ENCODE data around the gene ZBTB40.

ZBTB40 gene

GRCh38 chr1:22450351-22451021 is 1.2 kb upstream of the ZBTB40 start:
- Histone ChIP-seq H3K27ac (ENCODE audit: insufficient read depth, low read length, poor library complexity, severe bottlenecking) (no peak overlapping the region), H3K36me3 (ENCODE audit: control insufficient read depth, insufficient read depth, low read length) (no peaks in the 10 kb centered on the region), H3K27me3 (replicated peaks; ENCODE audit: control insufficient read depth, insufficient read depth, low read length, poor library complexity, severe bottlenecking) (no peaks in the 10 kb centered on the region), H3K9me3 (ENCODE audit: control insufficient read depth, low read length) (no peaks in the 10 kb centered on the region), H3K4me3 (ENCODE audit: insufficient read depth, low read depth, low read length, poor library complexity, severe bottlenecking) (no peak overlapping the region), H3K4me1 (ENCODE audit: control insufficient read depth, insufficient read depth, low read length, poor library complexity, severe bottlenecking) (peaks cover 6% of the 10 kb centered on the region)
- DNase-seq: no peak

GRCh38 chr1:22452481-22452957 is 868 bp downstream of the ZBTB40 start:
- peak overlapping the region; percentile 94 for H3K4me3 ChIP-seq (ENCODE audit: insufficient read depth, low read depth, low read length, poor library complexity, severe bottlenecking)
- DNase-seq: no peak
- H3K27me3 ChIP-seq (replicated peaks; ENCODE audit: control insufficient read depth, insufficient read depth, low read length, poor library complexity, severe bottlenecking): no peaks in the 10 kb centered on the region
- H3K27ac ChIP-seq (ENCODE audit: insufficient read depth, low read length, poor library complexity, severe bottlenecking): peak overlapping the region; percentile 88
- peaks cover 6% of the 10 kb centered on the region for H3K4me1 ChIP-seq (ENCODE audit: control insufficient read depth, insufficient read depth, low read length, poor library complexity, severe bottlenecking)
- no peaks in the 10 kb centered on the region for H3K9me3 ChIP-seq (ENCODE audit: control insufficient read depth, low read length)
- H3K36me3 ChIP-seq (ENCODE audit: control insufficient read depth, insufficient read depth, low read length): no peaks in the 10 kb centered on the region

GRCh38 chr1:22453181-22453580 is 1.5 kb downstream of the ZBTB40 start:
- no peak overlapping the region for H3K27ac ChIP-seq (ENCODE audit: insufficient read depth, low read length, poor library complexity, severe bottlenecking)

GRCh38 chr1:22454476-22455056 is 2.9 kb downstream of the ZBTB40 start:
- DNase-seq: no peak
- Histone ChIP-seq H3K27me3 (replicated peaks; ENCODE audit: control insufficient read depth, insufficient read depth, low read length, poor library complexity, severe bottlenecking) (no peaks in the 10 kb centered on the region), H3K4me1 (ENCODE audit: control insufficient read depth, insufficient read depth, low read length, poor library complexity, severe bottlenecking) (peaks cover 6% of the 10 kb centered on the region), H3K27ac (ENCODE audit: insufficient read depth, low read length, poor library complexity, severe bottlenecking) (no peak overlapping the region), H3K36me3 (ENCODE audit: control insufficient read depth, insufficient read depth, low read length) (no peaks in the 10 kb centered on the region), H3K4me3 (ENCODE audit: insufficient read depth, low read depth, low read length, poor library complexity, severe bottlenecking) (no peak overlapping the region), H3K9me3 (ENCODE audit: control insufficient read depth, low read length) (no peaks in the 10 kb centered on the region)

More at GRCh38 chr1:22453181-22453580, 1.5 kb downstream of the ZBTB40 start:
- no peak for DNase-seq
- Histone ChIP-seq H3K9me3 (ENCODE audit: control insufficient read depth, low read length) (no peaks in the 10 kb centered on the region), H3K4me1 (ENCODE audit: control insufficient read depth, insufficient read depth, low read length, poor library complexity, severe bottlenecking) (peaks cover 6% of the 10 kb centered on the region), H3K4me3 (ENCODE audit: insufficient read depth, low read depth, low read length, poor library complexity, severe bottlenecking) (no peak overlapping the region), H3K27me3 (replicated peaks; ENCODE audit: control insufficient read depth, insufficient read depth, low read length, poor library complexity, severe bottlenecking) (no peaks in the 10 kb centered on the region), H3K36me3 (ENCODE audit: control insufficient read depth, insufficient read depth, low read length) (no peaks in the 10 kb centered on the region)

GRCh38 chr1:22457345-22457744 is 5.7 kb downstream of the ZBTB40 start:
- no peaks in the 10 kb centered on the region for H3K27me3 ChIP-seq (replicated peaks; ENCODE audit: control insufficient read depth, insufficient read depth, low read length, poor library complexity, severe bottlenecking)
- no peaks in the 10 kb centered on the region for H3K9me3 ChIP-seq (ENCODE audit: control insufficient read depth, low read length)
- H3K36me3 ChIP-seq (ENCODE audit: control insufficient read depth, insufficient read depth, low read length): no peaks in the 10 kb centered on the region
- no peak for DNase-seq
- H3K4me1 ChIP-seq (ENCODE audit: control insufficient read depth, insufficient read depth, low read length, poor library complexity, severe bottlenecking): peaks cover 5% of the 10 kb centered on the region
- H3K4me3 ChIP-seq (ENCODE audit: insufficient read depth, low read depth, low read length, poor library complexity, severe bottlenecking): no peak overlapping the region
- H3K27ac ChIP-seq (ENCODE audit: insufficient read depth, low read length, poor library complexity, severe bottlenecking): no peak overlapping the region

GRCh38 chr1:22457836-22458235 is 6.2 kb downstream of the ZBTB40 start:
- Histone ChIP-seq H3K4me1 (ENCODE audit: control insufficient read depth, insufficient read depth, low read length, poor library complexity, severe bottlenecking) (peaks cover 5% of the 10 kb centered on the region), H3K27me3 (replicated peaks; ENCODE audit: control insufficient read depth, insufficient read depth, low read length, poor library complexity, severe bottlenecking) (no peaks in the 10 kb centered on the region), H3K4me3 (ENCODE audit: insufficient read depth, low read depth, low read length, poor library complexity, severe bottlenecking) (no peak overlapping the region), H3K27ac (ENCODE audit: insufficient read depth, low read length, poor library complexity, severe bottlenecking) (no peak overlapping the region), H3K36me3 (ENCODE audit: control insufficient read depth, insufficient read depth, low read length) (no peaks in the 10 kb centered on the region), H3K9me3 (ENCODE audit: control insufficient read depth, low read length) (no peaks in the 10 kb centered on the region)
- no peak for DNase-seq

- DNase-seq: no peak
These were observed 9.4 kb downstream of the ZBTB40 start for GRCh38 chr1:22461100-22461499.

GRCh38 chr1:22461678-22462527 is 10.3 kb downstream of the ZBTB40 start:
- Histone ChIP-seq H3K9me3 (ENCODE audit: control insufficient read depth, low read length) (no peaks in the 10 kb centered on the region), H3K27ac (ENCODE audit: insufficient read depth, low read length, poor library complexity, severe bottlenecking) (no peak overlapping the region), H3K36me3 (ENCODE audit: control insufficient read depth, insufficient read depth, low read length) (no peaks in the 10 kb centered on the region), H3K4me3 (ENCODE audit: insufficient read depth, low read depth, low read length, poor library complexity, severe bottlenecking) (no peak overlapping the region), H3K27me3 (replicated peaks; ENCODE audit: control insufficient read depth, insufficient read depth, low read length, poor library complexity, severe bottlenecking) (no peaks in the 10 kb centered on the region), H3K4me1 (ENCODE audit: control insufficient read depth, insufficient read depth, low read length, poor library complexity, severe bottlenecking) (peaks cover 5% of the 10 kb centered on the region)
- no peak for DNase-seq

More at GRCh38 chr1:22461100-22461499, 9.4 kb downstream of the ZBTB40 start:
- Histone ChIP-seq H3K4me1 (ENCODE audit: control insufficient read depth, insufficient read depth, low read length, poor library complexity, severe bottlenecking) (peaks cover 5% of the 10 kb centered on the region), H3K36me3 (ENCODE audit: control insufficient read depth, insufficient read depth, low read length) (no peaks in the 10 kb centered on the region), H3K9me3 (ENCODE audit: control insufficient read depth, low read length) (no peaks in the 10 kb centered on the region), H3K27ac (ENCODE audit: insufficient read depth, low read length, poor library complexity, severe bottlenecking) (no peak overlapping the region), H3K4me3 (ENCODE audit: insufficient read depth, low read depth, low read length, poor library complexity, severe bottlenecking) (no peak overlapping the region), H3K27me3 (replicated peaks; ENCODE audit: control insufficient read depth, insufficient read depth, low read length, poor library complexity, severe bottlenecking) (no peaks in the 10 kb centered on the region)

GRCh38 chr1:22462928-22463327 is 11.3 kb downstream of the ZBTB40 start:
- peaks cover 5% of the 10 kb centered on the region for H3K4me1 ChIP-seq (ENCODE audit: control insufficient read depth, insufficient read depth, low read length, poor library complexity, severe bottlenecking)
- H3K4me3 ChIP-seq (ENCODE audit: insufficient read depth, low read depth, low read length, poor library complexity, severe bottlenecking): no peak overlapping the region
- H3K9me3 ChIP-seq (ENCODE audit: control insufficient read depth, low read length): no peaks in the 10 kb centered on the region
- no peaks in the 10 kb centered on the region for H3K27me3 ChIP-seq (replicated peaks; ENCODE audit: control insufficient read depth, insufficient read depth, low read length, poor library complexity, severe bottlenecking)
- no peak for DNase-seq
- H3K27ac ChIP-seq (ENCODE audit: insufficient read depth, low read length, poor library complexity, severe bottlenecking): no peak overlapping the region
- H3K36me3 ChIP-seq (ENCODE audit: control insufficient read depth, insufficient read depth, low read length): no peaks in the 10 kb centered on the region
